Peyer's patch (tissue), 4 donors: ENCODE measurements around the gene MYO3B. TPM values are rescaled to one million over a fixed set of nuclear protein-coding genes. Genes with fewer than 3 reads are reported as not detected.

Experiments used
- DNase-seq, 3 donors: peaks; one replicate each; pipeline ENCODE4 v3.0.0-alpha.2; 2017 to 2019
- H3K27ac ChIP-seq, 4 donors: fragments of 200-600 bp; sonication (generic); one replicate each; pipeline ENCODE4 v1.5.1; 2016 to 2019
- H3K27me3 ChIP-seq, 2 donors: fragments of 200-600 bp; sonication (generic); one replicate each; pipeline ENCODE4 v1.5.1; 2019
- H3K36me3 ChIP-seq, 3 donors: fragments of 200-600 bp; sonication (generic); one replicate each; pipeline ENCODE4 v1.5.1; 2016 to 2019
- H3K4me1 ChIP-seq, 4 donors: fragments of 200-600 bp; sonication (generic); one replicate each; pipeline ENCODE4 v1.5.1; 2016 to 2019
- H3K4me3 ChIP-seq, 4 donors: fragments of 200-600 bp; sonication (generic); 1 replicate in 3 of 4; 2 replicates in 1 of 4; pipeline ENCODE4 v1.5.1; 2016 to 2019; ENCODE audit warnings: mild to moderate bottlenecking in 1 of 4
- H3K9me3 ChIP-seq, 4 donors: fragments of 200-600 bp; sonication (generic); one replicate each; pipeline ENCODE4 v1.5.1; 2016 to 2019; ENCODE audit warnings: mild to moderate bottlenecking in 1 of 4
- CTCF ChIP-seq, 6 experiments: fragments of 450-650 bp in 4 of 6; fragments of 200-600 bp in 2 of 6; sonication (generic) in 1 of 6; IDR thresholded peaks; one replicate each; pipeline ENCODE4 v1.5.1; 2017 to 2019; ENCODE audit warnings: antibody characterized with exemption in 6 of 6, mild to moderate bottlenecking in 3 of 6, moderate library complexity in 1 of 6
- POLR2A ChIP-seq, 2 donors: fragments of 450-650 bp; IDR thresholded peaks; one replicate each; pipeline ENCODE4 v1.5.1; 2017; ENCODE audit warnings: antibody characterized with exemption in 2 of 2, mild to moderate bottlenecking in 2 of 2, moderate library complexity in 2 of 2
- total RNA-seq, 4 donors: library from RNA; depleted of rRNA; stranded (reverse); fragments of >200 nt; gene quantifications; one replicate each; pipeline ENCODE4 v1.1.0, GENCODE V29; 2016

MYO3B gene
- total RNA-seq, 4 donors from 2014 or later, result not detected

- H3K27ac ChIP-seq, result no peak overlapping the region
- DNase-seq, result no peak
- TF ChIP-seq CTCF (IDR thresholded peaks at IDR 0.05), result no peak
- TF ChIP-seq POLR2A (IDR thresholded peaks at IDR 0.05), result no peak
Measured at GRCh38 chr2:170301626-170302025, 123.7 kb downstream of the MYO3B start.

DNA sequence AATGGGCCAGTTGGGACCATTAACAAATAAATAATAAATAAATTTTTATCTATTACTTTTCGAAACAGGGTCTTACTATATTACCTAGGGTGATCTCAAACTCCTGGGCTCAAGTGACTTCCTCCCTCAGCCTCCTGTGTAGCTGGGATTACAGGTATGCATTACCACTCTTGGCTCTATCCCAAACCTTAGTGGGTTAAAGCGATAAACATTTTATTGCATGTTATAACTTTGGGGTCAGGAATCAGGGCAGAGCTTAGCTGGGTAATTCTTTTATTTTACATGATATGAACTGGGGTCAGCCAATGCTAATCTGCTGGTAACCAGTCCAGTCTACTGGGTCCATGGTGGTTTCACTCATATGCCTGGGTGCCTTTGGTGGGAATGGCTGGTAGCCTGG, 127.8 kb downstream of the MYO3B start:
- H3K4me1 ChIP-seq, result peaks cover 0 to 16% (median 0%) of the 10 kb centered on the region in 4 donors
- H3K27ac ChIP-seq, result no peak overlapping the region
- no peak for DNase-seq

More at GRCh38 chr2:170301626-170302025, 123.7 kb downstream of the MYO3B start:
- H3K36me3 ChIP-seq, result no peaks in the 10 kb centered on the region
- H3K4me3 ChIP-seq, result no peak overlapping the region
- H3K27me3 ChIP-seq, result no peaks in the 10 kb centered on the region
- H3K4me1 ChIP-seq, result peaks cover 0 to 7% (median 0%) of the 10 kb centered on the region in 4 donors
- no peaks in the 10 kb centered on the region for H3K9me3 ChIP-seq

DNA sequence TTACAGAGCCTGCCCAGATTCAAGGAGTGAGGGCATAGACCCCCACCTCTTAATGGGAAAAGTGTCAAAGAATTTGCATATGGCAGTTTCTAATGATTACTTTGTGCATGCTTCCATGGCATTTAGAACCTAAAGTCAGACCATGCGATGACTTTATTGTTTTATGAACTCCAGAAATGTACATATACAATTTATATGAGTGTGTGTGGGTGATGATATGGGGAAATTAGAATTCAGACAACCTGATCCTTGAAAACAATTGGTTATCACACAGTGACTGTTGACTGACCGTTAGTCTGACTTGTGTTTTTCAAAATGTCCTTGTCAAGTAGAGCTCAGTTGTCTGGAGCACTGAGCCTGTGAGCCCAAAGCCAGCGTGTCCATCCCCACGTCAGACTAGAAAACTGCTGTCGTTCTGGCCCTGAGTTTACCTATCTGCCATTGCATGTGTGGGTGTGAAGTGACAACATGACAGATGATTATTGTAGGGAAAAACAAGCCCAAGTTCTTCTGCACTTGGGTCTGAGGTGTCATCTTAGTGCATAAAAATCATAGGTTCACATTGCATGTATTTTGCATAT, 128.4 kb downstream of the MYO3B start:
- no peak for DNase-seq
- Histone ChIP-seq H3K4me3 (no peak overlapping the region), H3K27ac (no peak overlapping the region)

More for the DNA sequence above, 127.8 kb downstream of the MYO3B start:
- Histone ChIP-seq H3K27me3 (no peaks in the 10 kb centered on the region), H3K4me3 (no peak overlapping the region), H3K9me3 (no peaks in the 10 kb centered on the region), H3K36me3 (no peaks in the 10 kb centered on the region)
- TF ChIP-seq POLR2A (IDR thresholded peaks at IDR 0.05), result no peak
- no peak for TF ChIP-seq CTCF (IDR thresholded peaks at IDR 0.05)

GRCh38 chr2:170307052-170307451, 129.1 kb downstream of the MYO3B start:
- no peaks in the 10 kb centered on the region for H3K36me3 ChIP-seq
- no peaks in the 10 kb centered on the region for H3K27me3 ChIP-seq
- TF ChIP-seq CTCF (IDR thresholded peaks at IDR 0.05) (no peak), POLR2A (IDR thresholded peaks at IDR 0.05) (no peak)
- no peak overlapping the region for H3K4me3 ChIP-seq
- DNase-seq, result no peak
- peak overlapping the region in 1 of 4 donors; percentile 25 for H3K27ac ChIP-seq
- peaks cover 0 to 16% (median 0%) of the 10 kb centered on the region in 4 donors for H3K4me1 ChIP-seq
- H3K9me3 ChIP-seq, result no peaks in the 10 kb centered on the region

More for the DNA sequence above, 128.4 kb downstream of the MYO3B start:
- peaks cover 0 to 16% (median 0%) of the 10 kb centered on the region in 4 donors for H3K4me1 ChIP-seq
- no peaks in the 10 kb centered on the region for H3K9me3 ChIP-seq
- H3K36me3 ChIP-seq, result no peaks in the 10 kb centered on the region
- no peaks in the 10 kb centered on the region for H3K27me3 ChIP-seq
- TF ChIP-seq CTCF (IDR thresholded peaks at IDR 0.05), result no peak
- no peak for TF ChIP-seq POLR2A (IDR thresholded peaks at IDR 0.05)

DNA sequence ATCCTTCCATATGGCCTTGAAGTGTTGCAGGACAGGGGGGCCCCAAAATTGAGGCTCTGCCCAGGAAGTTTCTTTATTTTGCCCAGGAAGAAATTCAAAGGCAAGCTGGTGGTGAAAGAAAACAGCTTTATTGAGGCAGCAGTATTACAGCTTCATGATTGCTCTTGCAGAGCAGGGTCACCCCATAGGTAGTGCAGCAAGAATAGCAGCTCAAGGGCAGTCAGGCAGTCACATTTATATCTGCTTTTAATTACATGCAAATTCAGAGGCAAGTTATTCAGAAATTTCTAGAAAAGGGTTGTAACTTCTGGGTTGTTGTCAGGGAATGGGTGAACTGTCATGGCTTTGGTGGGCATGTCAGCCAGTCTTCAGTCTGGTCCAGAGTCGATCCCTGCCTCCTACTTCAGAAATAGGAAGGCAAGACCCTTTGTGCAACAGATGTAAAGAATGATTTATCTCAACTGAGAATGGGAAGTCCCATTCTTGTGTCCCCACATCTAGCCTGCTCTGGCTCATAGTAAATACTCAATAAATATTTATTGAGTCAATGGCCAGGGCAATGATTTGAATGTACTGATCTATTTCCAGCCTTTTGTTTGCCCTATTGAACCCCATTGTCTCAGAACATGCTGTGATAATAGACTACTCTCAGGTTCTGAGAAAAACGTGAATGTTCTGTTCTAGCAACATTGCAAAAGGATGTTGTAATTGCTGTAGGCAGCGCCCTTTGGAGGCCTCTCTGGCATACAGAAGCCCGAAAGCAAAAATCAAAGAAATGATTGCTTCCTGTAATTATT, 129.8 kb downstream of the MYO3B start:
- Histone ChIP-seq H3K36me3 (no peaks in the 10 kb centered on the region), H3K4me1 (peaks cover 0 to 16% (median 0%) of the 10 kb centered on the region in 4 donors), H3K9me3 (no peaks in the 10 kb centered on the region), H3K27ac (peak overlapping the region in 1 of 4 donors; percentile 25), H3K27me3 (no peaks in the 10 kb centered on the region), H3K4me3 (no peak overlapping the region)
- TF ChIP-seq CTCF (IDR thresholded peaks at IDR 0.05), result no peak
- TF ChIP-seq POLR2A (IDR thresholded peaks at IDR 0.05), result no peak
- DNase-seq, result no peak
